Measurements from ENCODE around the gene ALK.

The ALK gene

GRCh38 chr2:29580223-29580622, 341.2 kb downstream of the ALK start:
- H3K36me3 ChIP-seq (ENCODE audit: control insufficient read depth, insufficient read depth, low read length), result no peaks in the 10 kb centered on the region
- no peak overlapping the region for H3K27ac ChIP-seq (ENCODE audit: low read depth, low read length)
- no peak overlapping the region for H3K4me3 ChIP-seq (ENCODE audit: low read length)
- no peaks in the 10 kb centered on the region for H3K4me1 ChIP-seq (ENCODE audit: control insufficient read depth, insufficient read depth, low read length)
- H3K9ac ChIP-seq (ENCODE audit: low read length), result no peak overlapping the region
- H3K27me3 ChIP-seq (ENCODE audit: control insufficient read depth, insufficient read depth, low read length), result no peaks in the 10 kb centered on the region

GRCh38 chr2:29579495-29580169, 341.8 kb downstream of the ALK start:
- H3K27ac ChIP-seq (ENCODE audit: low read depth, low read length), result no peak overlapping the region
- H3K27me3 ChIP-seq (ENCODE audit: control insufficient read depth, insufficient read depth, low read length), result no peaks in the 10 kb centered on the region
- no peak overlapping the region for H3K4me3 ChIP-seq (ENCODE audit: low read length)
- H3K9ac ChIP-seq (ENCODE audit: low read length), result no peak overlapping the region
- H3K36me3 ChIP-seq (ENCODE audit: control insufficient read depth, insufficient read depth, low read length), result no peaks in the 10 kb centered on the region
- H3K4me1 ChIP-seq (ENCODE audit: control insufficient read depth, insufficient read depth, low read length), result no peaks in the 10 kb centered on the region

- Histone ChIP-seq H3K27me3 (ENCODE audit: control insufficient read depth, insufficient read depth, low read length) (no peaks in the 10 kb centered on the region), H3K27ac (ENCODE audit: low read depth, low read length) (no peak overlapping the region), H3K9ac (ENCODE audit: low read length) (no peak overlapping the region), H3K4me1 (ENCODE audit: control insufficient read depth, insufficient read depth, low read length) (no peaks in the 10 kb centered on the region), H3K4me3 (ENCODE audit: low read length) (no peak overlapping the region), H3K36me3 (ENCODE audit: control insufficient read depth, insufficient read depth, low read length) (no peaks in the 10 kb centered on the region)
Observed at GRCh38 chr2:29578084-29578598, 343.2 kb downstream of the ALK start.

- Histone ChIP-seq H3K4me1 (ENCODE audit: control insufficient read depth, insufficient read depth, low read length) (no peaks in the 10 kb centered on the region), H3K27ac (ENCODE audit: low read depth, low read length) (no peak overlapping the region), H3K36me3 (ENCODE audit: control insufficient read depth, insufficient read depth, low read length) (no peaks in the 10 kb centered on the region), H3K4me3 (ENCODE audit: low read length) (no peak overlapping the region), H3K9ac (ENCODE audit: low read length) (no peak overlapping the region), H3K27me3 (ENCODE audit: control insufficient read depth, insufficient read depth, low read length) (no peaks in the 10 kb centered on the region)
Observed at GRCh38 chr2:29576231-29576630, 345.2 kb downstream of the ALK start.

- Histone ChIP-seq H3K27me3 (ENCODE audit: control insufficient read depth, insufficient read depth, low read length) (no peaks in the 10 kb centered on the region), H3K36me3 (ENCODE audit: control insufficient read depth, insufficient read depth, low read length) (no peaks in the 10 kb centered on the region), H3K4me1 (ENCODE audit: control insufficient read depth, insufficient read depth, low read length) (no peaks in the 10 kb centered on the region), H3K27ac (ENCODE audit: low read depth, low read length) (no peak overlapping the region), H3K4me3 (ENCODE audit: low read length) (no peak overlapping the region), H3K9ac (ENCODE audit: low read length) (no peak overlapping the region)
Observed at GRCh38 chr2:29575370-29575890, 346.0 kb downstream of the ALK start.

- Histone ChIP-seq H3K9ac (ENCODE audit: low read length) (no peak overlapping the region), H3K36me3 (ENCODE audit: control insufficient read depth, insufficient read depth, low read length) (no peaks in the 10 kb centered on the region), H3K27me3 (ENCODE audit: control insufficient read depth, insufficient read depth, low read length) (no peaks in the 10 kb centered on the region), H3K4me3 (ENCODE audit: low read length) (no peak overlapping the region), H3K4me1 (ENCODE audit: control insufficient read depth, insufficient read depth, low read length) (no peaks in the 10 kb centered on the region), H3K27ac (ENCODE audit: low read depth, low read length) (no peak overlapping the region)
Observed at GRCh38 chr2:29573612-29574011, 347.8 kb downstream of the ALK start.

- Histone ChIP-seq H3K36me3 (ENCODE audit: control insufficient read depth, insufficient read depth, low read length) (no peaks in the 10 kb centered on the region), H3K27me3 (ENCODE audit: control insufficient read depth, insufficient read depth, low read length) (no peaks in the 10 kb centered on the region), H3K4me3 (ENCODE audit: low read length) (no peak overlapping the region), H3K4me1 (ENCODE audit: control insufficient read depth, insufficient read depth, low read length) (no peaks in the 10 kb centered on the region), H3K9ac (ENCODE audit: low read length) (no peak overlapping the region), H3K27ac (ENCODE audit: low read depth, low read length) (no peak overlapping the region)
Observed at GRCh38 chr2:29573147-29573546, 348.2 kb downstream of the ALK start.

- Histone ChIP-seq H3K36me3 (ENCODE audit: control insufficient read depth, insufficient read depth, low read length) (no peaks in the 10 kb centered on the region), H3K4me1 (ENCODE audit: control insufficient read depth, insufficient read depth, low read length) (no peaks in the 10 kb centered on the region), H3K27ac (ENCODE audit: low read depth, low read length) (no peak overlapping the region), H3K4me3 (ENCODE audit: low read length) (no peak overlapping the region), H3K27me3 (ENCODE audit: control insufficient read depth, insufficient read depth, low read length) (no peaks in the 10 kb centered on the region), H3K9ac (ENCODE audit: low read length) (no peak overlapping the region)
Observed at GRCh38 chr2:29570539-29570938, 350.8 kb downstream of the ALK start.

GRCh38 chr2:29567906-29568520, 353.4 kb downstream of the ALK start:
- Histone ChIP-seq H3K9ac (ENCODE audit: low read length) (no peak overlapping the region), H3K36me3 (ENCODE audit: control insufficient read depth, insufficient read depth, low read length) (no peaks in the 10 kb centered on the region), H3K27ac (ENCODE audit: low read depth, low read length) (no peak overlapping the region), H3K4me3 (ENCODE audit: low read length) (no peak overlapping the region), H3K27me3 (ENCODE audit: control insufficient read depth, insufficient read depth, low read length) (no peaks in the 10 kb centered on the region), H3K4me1 (ENCODE audit: control insufficient read depth, insufficient read depth, low read length) (no peaks in the 10 kb centered on the region)

- no peak overlapping the region for H3K9ac ChIP-seq (ENCODE audit: low read length)
- H3K36me3 ChIP-seq (ENCODE audit: control insufficient read depth, insufficient read depth, low read length), result no peaks in the 10 kb centered on the region
- no peak overlapping the region for H3K27ac ChIP-seq (ENCODE audit: low read depth, low read length)
- H3K27me3 ChIP-seq (ENCODE audit: control insufficient read depth, insufficient read depth, low read length), result no peaks in the 10 kb centered on the region
- no peaks in the 10 kb centered on the region for H3K4me1 ChIP-seq (ENCODE audit: control insufficient read depth, insufficient read depth, low read length)
- H3K4me3 ChIP-seq (ENCODE audit: low read length), result no peak overlapping the region
Observed at GRCh38 chr2:29563697-29564096, 357.7 kb downstream of the ALK start.

- Histone ChIP-seq H3K36me3 (ENCODE audit: control insufficient read depth, insufficient read depth, low read length) (no peaks in the 10 kb centered on the region), H3K9ac (ENCODE audit: low read length) (no peak overlapping the region), H3K27ac (ENCODE audit: low read depth, low read length) (no peak overlapping the region), H3K4me3 (ENCODE audit: low read length) (no peak overlapping the region), H3K4me1 (ENCODE audit: control insufficient read depth, insufficient read depth, low read length) (no peaks in the 10 kb centered on the region), H3K27me3 (ENCODE audit: control insufficient read depth, insufficient read depth, low read length) (no peaks in the 10 kb centered on the region)
Observed at GRCh38 chr2:29562896-29563295, 358.5 kb downstream of the ALK start.

GRCh38 chr2:29562319-29562718, 359.1 kb downstream of the ALK start:
- Histone ChIP-seq H3K4me1 (ENCODE audit: control insufficient read depth, insufficient read depth, low read length) (no peaks in the 10 kb centered on the region), H3K27ac (ENCODE audit: low read depth, low read length) (no peak overlapping the region), H3K9ac (ENCODE audit: low read length) (no peak overlapping the region), H3K36me3 (ENCODE audit: control insufficient read depth, insufficient read depth, low read length) (no peaks in the 10 kb centered on the region), H3K27me3 (ENCODE audit: control insufficient read depth, insufficient read depth, low read length) (no peaks in the 10 kb centered on the region), H3K4me3 (ENCODE audit: low read length) (no peak overlapping the region)

GRCh38 chr2:29561628-29562027, 359.8 kb downstream of the ALK start:
- Histone ChIP-seq H3K9ac (ENCODE audit: low read length) (no peak overlapping the region), H3K27me3 (ENCODE audit: control insufficient read depth, insufficient read depth, low read length) (no peaks in the 10 kb centered on the region), H3K4me3 (ENCODE audit: low read length) (no peak overlapping the region)

More at GRCh38 chr2:29561628-29562027, 359.8 kb downstream of the ALK start:
- no peaks in the 10 kb centered on the region for H3K4me1 ChIP-seq (ENCODE audit: control insufficient read depth, insufficient read depth, low read length)
- H3K36me3 ChIP-seq (ENCODE audit: control insufficient read depth, insufficient read depth, low read length), result no peaks in the 10 kb centered on the region
- H3K27ac ChIP-seq (ENCODE audit: low read depth, low read length), result no peak overlapping the region
